ENCODE results near the gene PPWD1. TPM values are rescaled to one million over a fixed set of nuclear protein-coding genes. Genes with fewer than 3 reads are reported as not detected.

Gene PPWD1
- polyA plus RNA-seq, 3 donors: 7.7 to 23.9 (median 12.3) TPM

GRCh38 chr5:65630981-65631380 is 67.9 kb downstream of the PPWD1 start:
- Histone ChIP-seq H3K27me3 (ENCODE audit: control insufficient read depth in 2 of 2, insufficient read depth in 2 of 2, low read length in 2 of 2) (no peaks in the 10 kb centered on the region), H3K4me3 (replicated peaks in 1 of 3; ENCODE audit: low read depth in 2 of 3, low read length in 3 of 3) (no peak overlapping the region), H3K27ac (ENCODE audit: low read depth in 1 of 2, low read length in 2 of 2) (no peak overlapping the region), H4K20me1 (ENCODE audit: insufficient read depth, low read length) (peaks cover 6% of the 10 kb centered on the region), H3K36me3 (replicated peaks in 1 of 2; ENCODE audit: control insufficient read depth in 1 of 2, insufficient read depth in 2 of 2, low read length in 2 of 2) (peaks cover 12 to 30% of the 10 kb centered on the region in 2 donors), H2AFZ (ENCODE audit: insufficient read depth, low read depth, low read length, poor library complexity, severe bottlenecking) (no peak overlapping the region), H3K4me1 (ENCODE audit: control insufficient read depth in 1 of 2, insufficient read depth in 2 of 2, low read length in 2 of 2) (peaks cover 0 to 8% of the 10 kb centered on the region in 2 donors), H3K9ac (ENCODE audit: insufficient read depth, low read length, poor library complexity, severe bottlenecking) (no peak overlapping the region), H3K79me2 (ENCODE audit: insufficient read depth, low read length) (peaks cover 58% of the 10 kb centered on the region), H3K9me3 (replicated peaks in 1 of 2; ENCODE audit: control insufficient read depth in 1 of 2, insufficient read depth in 1 of 2, low read length in 2 of 2) (no peaks in the 10 kb centered on the region), H3K4me2 (replicated peaks; ENCODE audit: extremely low read depth, low read length, poor library complexity, severe bottlenecking) (no peak overlapping the region)
- Mint-ChIP-seq H3K4me3 (no peak overlapping the region), H3K9me3 (peaks cover 0 to 2% (median 0%) of the 10 kb centered on the region in 7 donors), H3K4me1 (peaks cover 9% of the 10 kb centered on the region), H3K27me3 (ENCODE audit: low read depth in 3 of 3) (peaks cover 0 to 2% (median 0%) of the 10 kb centered on the region in 3 donors), H3K36me3 (peaks cover 15 to 30% of the 10 kb centered on the region in 2 donors), H3K27ac (no peak overlapping the region)
- DNase-seq: no peak
- TF ChIP-seq CTCF (IDR thresholded peaks at IDR 0.05): no peak
- intact Hi-C loops (cut with micrococcal nuclease): no loop called here

Small RNA genes within 50 kb of the gene (small RNA-seq; reads per million reads assigned to genes)
- not detected for gene RNU6-540P (ENCODE audit: insufficient read length, low read depth)

Other genes with a start within 250 kb of the PPWD1 start
- under 1 TPM in 1 of 3 donors, not detected in 2; 0.01 TPM for gene ADAMTS6, start 81.4 kb upstream of the PPWD1 start, polyA plus RNA-seq
- 1 to 10 TPM in 1 of 3 donors, under 1 TPM in 2; 0.27 to 1.8 (median 0.83) TPM for gene CENPK, start 128 bp upstream of the PPWD1 start, polyA plus RNA-seq
- gene TRIM23, start 61.0 kb downstream of the PPWD1 start, polyA plus RNA-seq: 1 to 10 TPM; 3.2 to 5.6 (median 3.3) TPM
- gene SHLD3, start 61.7 kb downstream of the PPWD1 start, polyA plus RNA-seq: 1 to 10 TPM; 2.0 to 4.9 (median 2.6) TPM
- 10 to 100 TPM; 12.0 to 17.3 (median 14.9) TPM for gene TRAPPC13, start 61.7 kb downstream of the PPWD1 start, polyA plus RNA-seq
- 10 to 100 TPM in 1 of 3 donors, 1 to 10 TPM in 2; 7.4 to 16.5 (median 7.6) TPM for gene SGTB, start 158.8 kb downstream of the PPWD1 start, polyA plus RNA-seq
- 10 to 100 TPM in 2 of 3 donors, 1 to 10 TPM in 1; 8.7 to 39.2 (median 17.7) TPM for gene NLN, start 158.9 kb downstream of the PPWD1 start, polyA plus RNA-seq

All from CD14-positive monocyte (primary cell).